OCI-LY7 (cell line): Measurements from ENCODE around the gene STX17.

ENCODE experiments used
- CTCF ChIP-seq: fragments of 200-600 bp; sonication (generic); conservative IDR thresholded peaks from 2 replicates; pipeline ENCODE4 v1.5.1; 2014; ENCODE audit warnings: mild to moderate bottlenecking, antibody characterized with exemption, low read length, moderate library complexity, mixed read lengths
- EZH2phosphoT487 ChIP-seq: fragments of 200-600 bp; sonication (generic); IDR thresholded peaks from 2 replicates; pipeline ENCODE4 v1.6.1; 2018; ENCODE audit warnings: low read depth, borderline replicate concordance, mild to moderate bottlenecking, mixed run types, antibody characterized with exemption, low read length, moderate library complexity, mixed read lengths

- no peak for TF ChIP-seq CTCF
- TF ChIP-seq EZH2phosphoT487, result no peak
Observed at GRCh38 chr9:99896119-99896518, 10.3 kb upstream of the STX17 start.
